ENCODE results near the gene KRT83.
"Not testable (repeated sequence)": the region's sequence is repeated elsewhere in the genome, so short reads cannot be mapped to it uniquely, and the experiment has no call there.

DNA sequence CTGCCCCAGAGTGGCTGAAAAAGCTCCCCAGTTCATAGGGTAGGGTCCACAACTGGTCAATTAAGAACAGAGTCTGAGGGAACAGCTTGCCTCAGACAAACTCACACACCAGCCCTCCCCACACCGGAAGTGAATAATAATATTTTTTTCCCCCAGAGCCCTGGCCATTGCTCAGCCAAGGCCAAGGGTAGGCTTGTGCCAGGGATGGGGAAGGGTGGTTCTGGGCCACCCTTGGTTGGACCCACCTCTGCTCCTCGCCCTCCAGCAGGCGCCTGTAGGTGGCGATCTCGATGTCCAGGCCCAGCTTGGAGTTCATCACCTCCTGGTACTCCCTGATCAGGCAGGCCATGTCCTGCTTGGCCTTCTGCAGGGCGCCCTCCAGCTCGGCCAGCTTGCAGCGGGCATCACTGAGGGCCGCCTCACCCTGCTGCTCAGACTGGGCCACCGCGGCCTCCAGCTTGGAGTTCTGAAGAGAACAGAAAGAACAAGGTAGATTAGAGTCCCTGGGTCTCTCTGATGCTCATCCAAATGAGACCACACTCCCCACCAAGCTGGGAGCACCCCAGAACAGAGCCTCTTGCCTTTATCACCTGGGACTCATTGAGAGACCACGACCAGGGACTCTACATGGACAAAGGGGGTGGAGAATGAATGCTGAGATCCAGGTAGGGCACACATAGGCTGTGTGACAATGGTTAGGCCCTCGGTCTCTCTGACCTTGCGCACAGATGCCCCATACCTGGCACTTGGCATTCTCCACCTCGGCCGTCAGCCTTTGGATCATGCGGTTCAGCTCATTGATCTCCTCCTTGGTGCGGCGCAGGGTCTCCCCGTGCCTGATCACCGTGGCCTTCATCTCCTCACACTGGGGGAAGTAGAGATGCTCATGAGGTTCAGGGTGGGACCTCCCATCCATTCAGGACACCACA, 34.1 kb downstream of the KRT83 start:
- TF ChIP-seq, protein P1, sequence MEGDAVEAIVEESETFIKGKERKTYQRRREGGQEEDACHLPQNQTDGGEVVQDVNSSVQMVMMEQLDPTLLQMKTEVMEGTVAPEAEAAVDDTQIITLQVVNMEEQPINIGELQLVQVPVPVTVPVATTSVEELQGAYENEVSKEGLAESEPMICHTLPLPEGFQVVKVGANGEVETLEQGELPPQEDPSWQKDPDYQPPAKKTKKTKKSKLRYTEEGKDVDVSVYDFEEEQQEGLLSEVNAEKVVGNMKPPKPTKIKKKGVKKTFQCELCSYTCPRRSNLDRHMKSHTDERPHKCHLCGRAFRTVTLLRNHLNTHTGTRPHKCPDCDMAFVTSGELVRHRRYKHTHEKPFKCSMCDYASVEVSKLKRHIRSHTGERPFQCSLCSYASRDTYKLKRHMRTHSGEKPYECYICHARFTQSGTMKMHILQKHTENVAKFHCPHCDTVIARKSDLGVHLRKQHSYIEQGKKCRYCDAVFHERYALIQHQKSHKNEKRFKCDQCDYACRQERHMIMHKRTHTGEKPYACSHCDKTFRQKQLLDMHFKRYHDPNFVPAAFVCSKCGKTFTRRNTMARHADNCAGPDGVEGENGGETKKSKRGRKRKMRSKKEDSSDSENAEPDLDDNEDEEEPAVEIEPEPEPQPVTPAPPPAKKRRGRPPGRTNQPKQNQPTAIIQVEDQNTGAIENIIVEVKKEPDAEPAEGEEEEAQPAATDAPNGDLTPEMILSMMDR (optimal IDR thresholded peaks at IDR 0.05 in 1 of 3, IDR thresholded peaks at IDR 0.05 in 1 of 3, conservative IDR thresholded peaks at IDR 0.05 in 1 of 3; ENCODE audit: extremely low read depth in 1 of 3, insufficient read depth in 2 of 3, low read length in 3 of 3): peak in 2 of 3 experiments; percentile 9 to 21
- TF ChIP-seq EZH2 (IDR thresholded peaks at IDR 0.05; ENCODE audit: low read length): not testable (repeated sequence)
